ENCODE measurements around the gene ARFIP1.
"Not testable (repeated sequence)": the region's sequence is repeated elsewhere in the genome, so short reads cannot be mapped to it uniquely, and the experiment has no call there.

The ARFIP1 gene

GRCh38 chr4:152831416-152831815 is 51.7 kb downstream of the ARFIP1 start:
- DNase-seq (ENCODE audit: insufficient read length, low spot score), result no peak
- FAIRE-seq, result no peak

- no peak for DNase-seq (ENCODE audit: insufficient read length, low spot score)
Observed at GRCh38 chr4:152836936-152837335, 57.2 kb downstream of the ARFIP1 start.

GRCh38 chr4:152839729-152840128 is 60.0 kb downstream of the ARFIP1 start:
- FAIRE-seq; DNase-seq (ENCODE audit: insufficient read length, low spot score): not testable (repeated sequence)

More at GRCh38 chr4:152836936-152837335, 57.2 kb downstream of the ARFIP1 start:
- FAIRE-seq, result no peak

GRCh38 chr4:152843481-152844090 is 63.8 kb downstream of the ARFIP1 start:
- FAIRE-seq (no peak), DNase-seq (ENCODE audit: insufficient read length, low spot score) (no peak)

GRCh38 chr4:152847376-152847775 is 67.6 kb downstream of the ARFIP1 start:
- no peak for DNase-seq (ENCODE audit: insufficient read length, low spot score)
- FAIRE-seq, result no peak

- DNase-seq (ENCODE audit: insufficient read length, low spot score), result no peak
- FAIRE-seq, result no peak
Observed at GRCh38 chr4:152848508-152848907, 68.8 kb downstream of the ARFIP1 start.

GRCh38 chr4:152849350-152849749 is 69.6 kb downstream of the ARFIP1 start:
- DNase-seq (ENCODE audit: insufficient read length, low spot score), result no peak
- no peak for FAIRE-seq

- FAIRE-seq (no peak), DNase-seq (ENCODE audit: insufficient read length, low spot score) (no peak)
Observed at GRCh38 chr4:152850377-152850776, 70.6 kb downstream of the ARFIP1 start.

- FAIRE-seq, result no peak
- no peak for DNase-seq (ENCODE audit: insufficient read length, low spot score)
Observed at GRCh38 chr4:152851226-152851625, 71.5 kb downstream of the ARFIP1 start.

- DNase-seq (ENCODE audit: insufficient read length, low spot score) (no peak), FAIRE-seq (no peak)
Observed at GRCh38 chr4:152853293-152853692, 73.5 kb downstream of the ARFIP1 start.

- DNase-seq (ENCODE audit: insufficient read length, low spot score); FAIRE-seq: not testable (repeated sequence)
Observed at GRCh38 chr4:152854016-152854415, 74.3 kb downstream of the ARFIP1 start.

GRCh38 chr4:152856960-152857359 is 77.2 kb downstream of the ARFIP1 start:
- FAIRE-seq (no peak), DNase-seq (ENCODE audit: insufficient read length, low spot score) (no peak)

GRCh38 chr4:152858934-152859333 is 79.2 kb downstream of the ARFIP1 start:
- no peak for FAIRE-seq
- no peak for DNase-seq (ENCODE audit: insufficient read length, low spot score)

- no peak for FAIRE-seq
Observed at GRCh38 chr4:152860046-152860445, 80.3 kb downstream of the ARFIP1 start.

GRCh38 chr4:152862608-152863007 is 82.9 kb downstream of the ARFIP1 start:
- no peak for FAIRE-seq

More at GRCh38 chr4:152860046-152860445, 80.3 kb downstream of the ARFIP1 start:
- peak; percentile 27 for DNase-seq (ENCODE audit: insufficient read length, low spot score)

GRCh38 chr4:152864361-152864760 is 84.6 kb downstream of the ARFIP1 start:
- DNase-seq (ENCODE audit: insufficient read length, low spot score) (no peak), FAIRE-seq (no peak)

More at GRCh38 chr4:152862608-152863007, 82.9 kb downstream of the ARFIP1 start:
- no peak for DNase-seq (ENCODE audit: insufficient read length, low spot score)

- not testable (repeated sequence) for DNase-seq (ENCODE audit: insufficient read length, low spot score)
Observed at GRCh38 chr4:152866432-152866993, 86.8 kb downstream of the ARFIP1 start.

GRCh38 chr4:152870606-152871005 is 90.9 kb downstream of the ARFIP1 start:
- no peak for DNase-seq (ENCODE audit: insufficient read length, low spot score)
- FAIRE-seq, result no peak

More at GRCh38 chr4:152866432-152866993, 86.8 kb downstream of the ARFIP1 start:
- not testable (repeated sequence) for FAIRE-seq

GRCh38 chr4:152875261-152875660 is 95.5 kb downstream of the ARFIP1 start:
- DNase-seq (ENCODE audit: insufficient read length, low spot score) (no peak), FAIRE-seq (no peak)

GRCh38 chr4:152877868-152878267 is 98.1 kb downstream of the ARFIP1 start:
- DNase-seq (ENCODE audit: insufficient read length, low spot score), result no peak
- no peak for FAIRE-seq

GRCh38 chr4:152880263-152880662 is 100.5 kb downstream of the ARFIP1 start:
- FAIRE-seq (no peak), DNase-seq (ENCODE audit: insufficient read length, low spot score) (no peak)

- FAIRE-seq (no peak), DNase-seq (ENCODE audit: insufficient read length, low spot score) (no peak)
Observed at GRCh38 chr4:152881974-152882373, 102.2 kb downstream of the ARFIP1 start.

All from HTR-8/SVneo (cell line).